Left lung (tissue), 10 donors: Measurements from ENCODE around the gene UNC80. TPM values are rescaled to one million over a fixed set of nuclear protein-coding genes. Genes with fewer than 3 reads are reported as not detected.
A peak's percentile ranks its signal among the peaks of the same experiment; 100 is the strongest.

ENCODE experiments used
- ATAC-seq: fragments of 200-7000 bp; cut with Tn5 transposase; one replicate; pipeline ENCODE4 v1.9.1; 2020; ENCODE audit warnings: moderate library complexity
- DNase-seq, 4 donors: peaks; one replicate each; pipeline ENCODE4 v3.0.0-alpha.2; 2013 to 2020
- H3K27ac ChIP-seq, 2 donors: fragments of 200-600 bp; sonication (generic) in 1 of 2; one replicate each; pipeline versions ENCODE4 v1.5.0 to v1.8.0; 2020 to 2021
- H3K27me3 ChIP-seq, 2 donors: fragments of 200-600 bp; sonication (generic) in 1 of 2; one replicate each; pipeline versions ENCODE4 v1.5.0 to v1.8.0; 2020 to 2021
- H3K36me3 ChIP-seq, 2 donors: fragments of 200-600 bp; sonication (generic) in 1 of 2; one replicate each; pipeline versions ENCODE4 v1.5.0 to v1.8.0; 2020 to 2021
- H3K4me1 ChIP-seq, 2 donors: fragments of 200-600 bp; one replicate each; pipeline ENCODE4 v1.8.0; 2021
- H3K4me3 ChIP-seq, 2 donors: fragments of 200-600 bp; sonication (generic) in 1 of 2; one replicate each; pipeline versions ENCODE4 v1.5.0 to v1.8.0; 2020 to 2021; ENCODE audit warnings: mild to moderate bottlenecking in 1 of 2
- H3K9me3 ChIP-seq, 2 donors: fragments of 200-600 bp; sonication (generic) in 1 of 2; one replicate each; pipeline versions ENCODE4 v1.5.0 to v1.8.0; 2020 to 2021
- intact Hi-C, 2 donors: fragments of 100-400 bp; cut with DNase I; formaldehyde crosslinking; loops; one replicate each; pipeline versions ENCODE4 v1.11.2 to v1.14.2; 2022
- polyA plus RNA-seq, 6 donors: library from polyadenylated mRNA; unstranded; fragments of 120-200 nt; gene quantifications; one replicate each; pipeline ENCODE4 v1.2.1, GENCODE V29; 2013; ENCODE audit not compliant: insufficient read length in 6 of 6
- total RNA-seq, 2 donors: library from RNA; stranded (reverse); fragmentation: NEBNext Ultra II Directional; extraction: Animal tissue kit (Norgen Biotek cat#: 25700); gene quantifications; one replicate each; pipeline ENCODE4 v1.2.1, GENCODE V29; 2021
- TF ChIP-seq, protein P1 (sequence below), 2 donors: fragments of 200-600 bp; sonication (generic) in 1 of 2; IDR thresholded peaks; one replicate each; pipeline versions ENCODE4 v1.5.0 to v1.8.0; 2021; ENCODE audit warnings: antibody characterized with exemption in 2 of 2
- donor health status: DM: no; HTN: yes; CAD: no.
- donor health status: DM: no; HTN: no; CAD: no.

UNC80 gene
- total and polyA plus RNA-seq, 8 donors, result 0.06 to 1.8 (median 1.3) TPM; not detected in 1

DNA sequence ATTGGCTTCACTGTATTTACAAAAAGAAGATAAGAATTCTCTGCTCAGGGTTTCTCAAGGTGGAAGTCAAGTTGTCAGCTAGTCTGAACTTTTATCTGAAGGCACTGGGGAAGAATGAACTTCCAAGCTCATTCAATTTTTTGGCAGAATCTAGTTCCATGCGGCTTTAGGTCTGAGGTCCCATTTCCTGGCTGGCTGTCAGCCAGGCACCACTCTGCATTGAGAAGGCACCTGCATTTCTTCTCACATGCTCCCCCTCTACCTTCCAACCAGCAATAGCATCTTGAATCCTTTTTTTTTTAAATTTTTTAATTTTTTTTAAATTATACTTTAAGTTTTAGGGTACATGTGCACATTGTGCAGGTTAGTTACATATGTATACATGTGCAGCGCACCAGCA is 184.6 kb downstream of the UNC80 start:
- TF ChIP-seq, protein P1, sequence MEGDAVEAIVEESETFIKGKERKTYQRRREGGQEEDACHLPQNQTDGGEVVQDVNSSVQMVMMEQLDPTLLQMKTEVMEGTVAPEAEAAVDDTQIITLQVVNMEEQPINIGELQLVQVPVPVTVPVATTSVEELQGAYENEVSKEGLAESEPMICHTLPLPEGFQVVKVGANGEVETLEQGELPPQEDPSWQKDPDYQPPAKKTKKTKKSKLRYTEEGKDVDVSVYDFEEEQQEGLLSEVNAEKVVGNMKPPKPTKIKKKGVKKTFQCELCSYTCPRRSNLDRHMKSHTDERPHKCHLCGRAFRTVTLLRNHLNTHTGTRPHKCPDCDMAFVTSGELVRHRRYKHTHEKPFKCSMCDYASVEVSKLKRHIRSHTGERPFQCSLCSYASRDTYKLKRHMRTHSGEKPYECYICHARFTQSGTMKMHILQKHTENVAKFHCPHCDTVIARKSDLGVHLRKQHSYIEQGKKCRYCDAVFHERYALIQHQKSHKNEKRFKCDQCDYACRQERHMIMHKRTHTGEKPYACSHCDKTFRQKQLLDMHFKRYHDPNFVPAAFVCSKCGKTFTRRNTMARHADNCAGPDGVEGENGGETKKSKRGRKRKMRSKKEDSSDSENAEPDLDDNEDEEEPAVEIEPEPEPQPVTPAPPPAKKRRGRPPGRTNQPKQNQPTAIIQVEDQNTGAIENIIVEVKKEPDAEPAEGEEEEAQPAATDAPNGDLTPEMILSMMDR (IDR thresholded peaks at IDR 0.05), result no peak
- H3K27ac ChIP-seq, result no peak overlapping the region
- no peaks in the 10 kb centered on the region for H3K4me1 ChIP-seq
- H3K27me3 ChIP-seq, result no peaks in the 10 kb centered on the region
- intact Hi-C loops, result no loop called here
- no peak for ATAC-seq
- DNase-seq, result no peak
- H3K36me3 ChIP-seq, result no peaks in the 10 kb centered on the region
- no peak overlapping the region for H3K4me3 ChIP-seq
- H3K9me3 ChIP-seq, result no peaks in the 10 kb centered on the region

DNA sequence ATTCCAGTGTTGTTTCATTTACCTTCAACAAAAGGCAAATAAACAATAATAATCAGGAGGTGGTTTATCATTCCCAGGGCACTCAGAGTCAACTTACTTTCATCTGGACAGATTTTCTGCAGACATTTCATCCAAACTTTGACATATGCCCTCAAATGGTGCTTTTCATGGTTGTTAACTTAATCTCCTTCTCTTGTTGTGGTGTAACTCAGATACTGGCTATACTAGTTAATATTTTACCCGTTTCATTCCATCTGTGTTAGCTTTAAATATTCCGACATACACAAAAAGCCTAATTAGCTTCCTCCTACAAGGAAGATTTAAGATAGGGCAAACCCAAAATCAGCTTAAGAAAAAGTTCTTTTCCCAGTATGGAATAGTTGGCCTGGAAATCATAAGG is 186.4 kb downstream of the UNC80 start:
- Histone ChIP-seq H3K27ac (no peak overlapping the region), H3K4me3 (no peak overlapping the region), H3K4me1 (no peaks in the 10 kb centered on the region), H3K27me3 (no peaks in the 10 kb centered on the region), H3K36me3 (no peaks in the 10 kb centered on the region), H3K9me3 (no peaks in the 10 kb centered on the region)
- TF ChIP-seq, protein P1 (IDR thresholded peaks at IDR 0.05), result no peak
- intact Hi-C loops, result no loop called here
- no peak for ATAC-seq
- no peak for DNase-seq

DNA sequence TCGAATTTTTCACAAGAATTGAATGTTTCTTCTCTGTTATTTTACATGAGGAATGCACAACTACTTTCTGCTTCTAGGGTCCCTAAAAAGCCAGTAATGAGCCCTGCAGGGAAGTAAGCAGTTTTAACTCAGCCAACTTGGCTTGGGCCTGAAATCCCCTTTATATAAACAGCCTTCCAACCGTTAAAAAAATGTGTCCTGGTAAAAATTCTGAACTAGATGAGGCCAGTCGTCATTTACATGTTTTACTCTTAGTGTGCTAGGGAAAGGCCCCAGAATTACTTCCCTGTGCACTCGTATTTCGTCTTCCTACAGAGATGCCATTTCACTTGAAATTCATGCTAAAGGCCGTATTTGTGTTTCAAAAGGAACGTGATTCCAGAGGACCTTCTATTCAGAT is 188.4 kb downstream of the UNC80 start:
- H3K9me3 ChIP-seq, result no peaks in the 10 kb centered on the region
- H3K4me3 ChIP-seq, result no peak overlapping the region
- H3K27ac ChIP-seq, result no peak overlapping the region
- DNase-seq (no peak), ATAC-seq (no peak)
- TF ChIP-seq, protein P1 (IDR thresholded peaks at IDR 0.05), result no peak
- H3K27me3 ChIP-seq, result no peaks in the 10 kb centered on the region
- intact Hi-C loops, result no loop called here
- no peaks in the 10 kb centered on the region for H3K36me3 ChIP-seq
- no peaks in the 10 kb centered on the region for H3K4me1 ChIP-seq

DNA sequence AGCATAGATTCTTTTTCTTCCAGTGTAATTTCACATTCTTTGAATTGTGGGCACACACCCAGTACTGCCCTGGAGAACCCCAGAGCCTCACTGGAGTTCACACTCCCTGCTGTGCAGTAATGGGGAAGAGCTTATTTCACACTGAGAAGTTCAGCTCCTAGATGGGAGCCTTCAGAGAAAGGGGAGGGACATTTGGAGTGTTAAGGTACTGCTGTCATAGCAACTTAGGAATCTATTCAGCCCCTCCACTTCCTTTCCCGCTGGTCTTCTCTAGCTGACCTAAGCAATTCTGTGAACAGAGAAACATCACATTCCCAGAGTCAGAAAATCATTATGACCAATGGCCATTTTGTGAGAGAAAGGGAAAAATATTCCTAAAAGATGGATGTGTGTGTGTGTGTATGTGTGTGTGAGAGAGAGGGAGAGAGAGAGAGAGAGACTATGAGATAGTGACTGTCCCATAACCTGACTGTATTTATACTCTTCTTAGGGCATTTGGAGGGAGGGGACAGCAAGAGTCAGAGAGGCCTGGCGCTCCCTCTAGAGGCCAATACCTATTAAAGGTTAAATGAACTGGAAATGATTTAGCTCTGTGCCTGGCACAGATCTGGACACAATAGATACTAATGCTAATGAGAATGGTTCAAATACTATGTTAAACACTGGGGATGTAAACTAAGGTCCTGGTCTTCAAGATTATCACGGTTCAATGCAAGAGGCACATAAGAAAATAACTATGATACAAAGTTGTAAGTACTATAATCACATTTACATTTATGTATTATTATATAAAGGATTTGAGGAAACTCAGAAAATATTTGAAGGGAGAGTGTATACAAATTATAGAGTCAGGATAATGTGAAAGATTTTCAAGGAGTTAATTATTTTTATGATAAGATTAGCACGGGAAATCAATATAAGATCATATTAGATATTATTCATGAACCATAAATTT is 189.3 kb downstream of the UNC80 start:
- no peak overlapping the region for H3K27ac ChIP-seq
- ATAC-seq (peak; percentile 95), DNase-seq (peak in 2 of 4 donors; percentile 36 to 62)
- no peaks in the 10 kb centered on the region for H3K36me3 ChIP-seq
- H3K27me3 ChIP-seq, result no peaks in the 10 kb centered on the region
- intact Hi-C loops, result no loop called here
- TF ChIP-seq, protein P1 (IDR thresholded peaks at IDR 0.05), result peak; percentile 46 to 58
- no peaks in the 10 kb centered on the region for H3K9me3 ChIP-seq
- no peaks in the 10 kb centered on the region for H3K4me1 ChIP-seq
- H3K4me3 ChIP-seq, result no peak overlapping the region

DNA sequence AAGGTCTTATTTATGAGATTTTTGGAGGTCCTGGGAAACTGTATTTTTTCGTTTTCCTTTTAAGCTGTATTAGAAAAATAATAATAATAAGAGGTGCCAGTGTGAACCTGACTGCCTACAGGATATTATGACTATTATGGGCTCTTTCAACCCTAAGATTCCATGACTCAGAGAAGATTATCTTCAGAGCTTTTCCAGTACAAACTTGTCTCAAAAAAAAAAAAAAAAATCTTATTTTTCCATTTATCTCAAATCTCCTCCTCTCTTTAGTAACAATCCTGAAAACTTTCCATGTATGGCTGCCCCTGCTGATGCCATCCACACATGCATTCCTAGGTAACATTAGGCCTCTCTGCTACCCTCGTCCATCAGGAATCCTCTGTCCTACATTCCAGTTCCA is 194.1 kb downstream of the UNC80 start:
- Histone ChIP-seq H3K27ac (no peak overlapping the region), H3K36me3 (no peaks in the 10 kb centered on the region), H3K4me1 (no peaks in the 10 kb centered on the region), H3K9me3 (no peaks in the 10 kb centered on the region), H3K4me3 (no peak overlapping the region), H3K27me3 (no peaks in the 10 kb centered on the region)
- intact Hi-C loops, result no loop called here
- DNase-seq (no peak), ATAC-seq (no peak)
- TF ChIP-seq, protein P1 (IDR thresholded peaks at IDR 0.05), result no peak
